Measurements from ENCODE around the gene DDAH1. TPM values are rescaled to one million over a fixed set of nuclear protein-coding genes. Genes with fewer than 3 reads are reported as not detected.

DDAH1 gene
- total and polyA plus RNA-seq, 2 of the 8 experiments (the other 6 are each of a cell fraction or from before 2014, with no cell fraction given), result 22.8 to 54.5 TPM

- Histone ChIP-seq H2BK120ac (replicated peaks; ENCODE audit: low read depth, low read length) (no peak overlapping the region), H4K91ac (replicated peaks; ENCODE audit: insufficient read length, low read length) (no peak overlapping the region), H3K18ac (ENCODE audit: extremely low read depth, low read length) (no peak overlapping the region), H2BK12ac (ENCODE audit: low read depth, low read length) (no peak overlapping the region), H2AK5ac (ENCODE audit: low read depth, low read length) (no peak overlapping the region), H3K4me1 (replicated peaks in 1 of 4; ENCODE audit: control insufficient read depth in 3 of 4, insufficient read depth in 4 of 4, low read length in 3 of 4) (peaks cover 0 to under 1% (median 0%) of the 10 kb centered on the region in 4 experiments; a peak in 1 of 7 replicates), H3K79me2 (ENCODE audit: control insufficient read depth in 1 of 2, insufficient read depth in 2 of 2, low read length in 2 of 2) (no peaks in the 10 kb centered on the region), H2BK5ac (ENCODE audit: low read depth, low read length) (no peak overlapping the region), H3K14ac (ENCODE audit: insufficient read length) (no peak overlapping the region), H3K9me3 (ENCODE audit: insufficient read depth in 2 of 2, low read depth in 1 of 2, low read length in 1 of 2) (no peaks in the 10 kb centered on the region), H3K4me3 (ENCODE audit: extremely low read depth in 1 of 4, insufficient read depth in 2 of 4, low read depth in 3 of 4, low read length in 4 of 4) (no peak overlapping the region), H3K4ac (replicated peaks; ENCODE audit: insufficient read length, low read depth, low read length) (no peak overlapping the region), H3K79me1 (ENCODE audit: low read depth, low read length) (no peaks in the 10 kb centered on the region), H3K27ac (ENCODE audit: low read depth, low read length) (no peak overlapping the region), H4K8ac (ENCODE audit: extremely low read depth, insufficient read depth, low read length) (no peak overlapping the region), H3K27me3 (replicated peaks in 1 of 4; ENCODE audit: control insufficient read depth in 3 of 4, extremely low read depth in 1 of 4, insufficient read depth in 3 of 4, low read length in 3 of 4) (no peaks in the 10 kb centered on the region), H3K23me2 (ENCODE audit: low read depth, low read length) (no peaks in the 10 kb centered on the region), H3K9ac (replicated peaks in 1 of 4; ENCODE audit: extremely low read depth in 1 of 4, low read depth in 3 of 4, low read length in 3 of 4) (no peak overlapping the region), H2BK15ac (ENCODE audit: low read length) (no peak overlapping the region), H3K56ac (replicated peaks; ENCODE audit: insufficient read length, low read depth, low read length) (no peak overlapping the region), H3K23ac (ENCODE audit: insufficient read length) (no peak overlapping the region), H3K36me3 (ENCODE audit: control insufficient read depth in 2 of 4, insufficient read depth in 4 of 4, low read length in 3 of 4) (no peaks in the 10 kb centered on the region), H3K4me2 (ENCODE audit: insufficient read depth in 1 of 2, low read depth in 2 of 2, low read length in 2 of 2) (no peak overlapping the region), H2BK20ac (ENCODE audit: low read length) (no peak overlapping the region), H2AFZ (ENCODE audit: low read length) (no peak overlapping the region; the same call in 1 of the 2 replicates), H4K5ac (ENCODE audit: insufficient read length, low read depth, low read length) (no peak overlapping the region), H4K20me1 (replicated peaks in 1 of 2; ENCODE audit: control insufficient read depth in 1 of 2, insufficient read depth in 2 of 2, low read length in 2 of 2) (no peaks in the 10 kb centered on the region)
- POLR2A ChIA-PET (ENCODE audit: partially characterized antibody), result interaction anchor here (0.6 kb wide), 1 partner anchor 39 kb away, joined by 3 read pairs; no protein-coding TSS in a partner anchor
- CTCF ChIA-PET (ENCODE audit: partially characterized antibody), result interaction anchor here (0.5 kb wide), 1 partner anchor 127 kb away, joined by 3 read pairs; no protein-coding TSS in a partner anchor
- FAIRE-seq (no peak), DNase-seq (ENCODE audit: low read depth in 1 of 2, low spot score in 2 of 2) (no peak)
- WGBS, 2 experiments (ENCODE audit: extremely low coverage in 1 of 2, insufficient coverage in 1 of 2, insufficient read length in 1 of 2, insufficient replicate concordance in 2 of 2, low coverage in 1 of 2, low lambda C conversion rate in 2 of 2, missing lambda C conversion rate in 1 of 2), result 100% methylated on average over 1 of the region's 1 CpG; no CpG with 5 or more reads in 1 of the 2 experiments
Observed at GRCh38 chr1:85479491-85479890, 14.5 kb upstream of the DDAH1 start.
